SK-N-SH treated with all-trans-retinoic acid at 6 μM for 48 hours (cell line): ENCODE measurements around the gene FANCC.

ENCODE experiments used
- ARNTL ChIP-seq: fragments of 450-650 bp; formaldehyde crosslinking; IDR thresholded peaks from 2 replicates; pipeline ENCODE4 v1.5.0; 2020; ENCODE audit warnings: low read depth, mild to moderate bottlenecking, moderate library complexity, borderline replicate concordance
- GLIS3 ChIP-seq: fragments of 250-450 bp; sonication (Bioruptor Pico); IDR thresholded peaks from 2 replicates; pipeline ENCODE4 v1.5.0; 2020; ENCODE audit warnings: mild to moderate bottlenecking, moderate library complexity
- ZFP3 ChIP-seq: fragments of 250-450 bp; sonication (Bioruptor Pico); IDR thresholded peaks from 2 replicates; pipeline ENCODE4 v1.5.0; 2020; ENCODE audit warnings: mild to moderate bottlenecking, moderate library complexity
- ZNF8 ChIP-seq: fragments of 450-650 bp; formaldehyde crosslinking; IDR thresholded peaks from 2 replicates; pipeline ENCODE4 v1.5.0; 2020; ENCODE audit warnings: mild to moderate bottlenecking, moderate library complexity

DNA sequence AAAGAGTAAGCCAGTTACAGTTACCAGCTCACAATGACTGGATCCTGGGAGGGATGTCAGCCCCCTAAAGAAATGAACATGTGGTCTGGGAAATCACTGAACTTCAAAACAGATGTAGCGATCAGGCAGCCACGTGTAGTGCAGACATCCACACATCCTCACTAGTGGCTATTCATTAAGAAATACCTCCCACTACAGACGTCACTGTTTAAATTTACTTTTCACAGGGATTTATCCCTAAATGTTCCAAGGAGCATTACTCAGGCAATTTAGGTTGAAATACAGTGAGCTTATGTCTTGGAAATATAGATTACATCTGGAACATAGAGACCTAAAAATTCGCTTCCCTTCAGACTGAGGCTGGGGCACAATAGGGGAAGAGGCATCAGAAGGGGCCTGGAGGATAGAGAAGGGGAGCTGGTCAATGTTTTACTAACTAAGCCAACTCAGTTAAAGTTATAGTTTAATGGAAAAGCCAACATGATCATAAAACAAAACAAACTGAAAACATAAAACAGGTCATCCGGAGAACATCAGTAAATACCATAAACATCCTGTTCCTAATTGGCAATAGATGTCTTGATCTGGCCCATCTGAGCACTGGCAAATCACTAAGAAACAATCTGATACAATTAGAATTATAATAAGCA, 92.3 kb downstream of the FANCC start:
- TF ChIP-seq ZNF8 (CRISPR knock-in tag) (no peak), ZFP3 (CRISPR knock-in tag) (no peak), GLIS3 (CRISPR knock-in tag) (no peak), ARNTL (no peak)
